Renal pelvis (tissue), 4 donors: ENCODE data around the gene ITPR2. TPM values are rescaled to one million over a fixed set of nuclear protein-coding genes. Genes with fewer than 3 reads are reported as not detected.

Experiments
- DNase-seq: peaks from one replicate; pipeline ENCODE4 v3.0.0-alpha.2; 2013
- polyA plus RNA-seq, 3 donors: library from polyadenylated mRNA; unstranded; fragments of 120-200 nt; gene quantifications; one replicate each; pipeline ENCODE4 v1.2.1, GENCODE V29; 2013; ENCODE audit not compliant: insufficient read length in 3 of 3

The ITPR2 gene
- polyA plus RNA-seq, 3 donors, result 13.7 to 18.0 (median 14.3) TPM

DNA sequence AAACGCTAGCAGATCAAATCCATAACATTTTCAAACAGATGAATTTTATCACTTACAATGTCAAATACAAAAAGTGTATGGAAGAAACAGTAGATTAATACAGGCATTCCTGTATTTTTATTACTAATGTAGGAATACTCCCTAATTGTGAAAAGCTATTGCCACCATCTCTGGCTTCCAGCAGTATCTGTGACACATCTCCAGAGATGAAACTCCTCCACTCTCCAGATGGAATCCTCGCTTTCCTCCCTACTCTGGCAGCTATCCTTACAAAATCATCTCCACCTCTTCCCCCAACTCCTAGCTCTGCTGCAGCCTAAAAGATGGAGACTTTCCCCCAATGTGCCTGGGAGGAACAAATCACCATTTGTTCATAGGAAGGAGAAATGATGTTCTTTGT is 426.2 kb downstream of the ITPR2 start:
- no peak for DNase-seq

DNA sequence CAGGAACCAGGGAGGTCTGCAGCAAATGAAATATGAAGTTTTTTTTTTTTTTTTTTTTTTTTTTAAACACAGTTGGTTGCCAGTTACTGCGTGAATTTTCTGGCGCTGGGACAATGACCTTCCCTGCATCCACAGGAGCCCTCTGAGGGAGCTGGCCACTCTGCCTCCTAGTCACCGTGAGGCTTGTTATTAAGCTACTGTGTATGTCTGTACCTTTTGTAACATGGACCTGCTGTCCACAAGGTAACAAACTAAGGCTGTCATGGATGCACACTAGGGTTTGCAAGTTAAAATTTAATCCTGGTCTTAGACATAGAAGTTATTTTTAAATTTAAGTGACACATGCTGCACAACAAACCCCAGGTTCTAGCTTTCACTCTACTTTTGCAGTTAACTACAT is 426.6 kb downstream of the ITPR2 start:
- DNase-seq, result no peak

DNA sequence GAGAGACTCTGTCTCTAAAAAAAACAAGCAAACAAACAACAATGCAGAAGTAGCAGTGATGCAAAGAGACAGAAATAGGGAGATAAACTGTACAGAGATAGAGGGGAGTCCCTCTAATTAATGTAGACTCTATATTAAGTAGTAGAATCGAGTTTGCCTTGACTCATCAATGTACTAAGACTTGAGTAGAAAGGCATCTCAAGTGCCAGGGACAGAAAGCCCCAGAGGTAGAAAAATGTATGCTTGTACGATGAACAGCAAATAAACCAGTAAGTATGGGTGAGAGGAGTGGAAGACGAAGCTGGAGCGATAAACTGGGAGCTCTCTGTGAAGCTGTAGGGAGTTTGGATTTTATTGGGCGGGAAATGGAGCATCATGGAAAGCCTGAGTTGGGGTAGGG is 429.4 kb downstream of the ITPR2 start:
- no peak for DNase-seq

DNA sequence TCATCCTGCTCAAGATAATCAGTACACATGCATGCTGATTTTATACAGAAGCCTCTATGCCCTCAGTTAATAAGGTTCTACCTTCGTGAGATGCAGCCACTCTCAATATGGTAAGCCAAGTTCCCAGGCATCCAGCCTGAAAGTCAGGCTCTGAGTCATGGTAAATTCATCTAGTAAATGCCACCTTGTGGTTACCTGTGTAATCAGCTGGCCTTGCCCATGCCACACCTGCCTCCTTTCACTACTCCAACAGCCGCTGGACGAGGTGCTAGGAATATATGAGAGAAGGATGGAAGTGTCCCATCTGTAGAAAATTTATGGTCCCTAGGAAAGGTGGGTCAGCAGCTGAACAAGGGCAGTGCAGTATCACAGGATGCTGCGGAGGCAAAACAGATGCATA is 430.3 kb downstream of the ITPR2 start:
- DNase-seq, result no peak

DNA sequence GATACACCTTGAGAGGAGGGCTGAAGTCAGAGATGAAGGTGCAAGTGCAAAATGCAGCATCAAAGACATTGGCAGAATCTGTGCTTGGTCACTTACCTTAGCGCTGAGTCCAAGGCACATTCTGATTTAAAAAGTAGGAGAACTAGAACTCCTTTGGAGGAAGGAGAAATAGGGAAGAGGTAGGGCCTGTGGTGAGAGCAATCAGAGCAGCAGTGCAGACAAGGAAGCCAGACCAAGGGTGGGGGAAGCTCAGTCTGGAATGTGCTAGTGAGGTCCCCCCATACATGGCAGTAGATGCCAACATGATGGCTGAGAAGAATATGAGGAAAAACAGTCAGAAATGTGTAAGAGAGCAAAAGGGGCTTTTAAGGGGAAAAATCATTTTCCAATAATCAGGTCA is 431.1 kb downstream of the ITPR2 start:
- DNase-seq, result no peak

DNA sequence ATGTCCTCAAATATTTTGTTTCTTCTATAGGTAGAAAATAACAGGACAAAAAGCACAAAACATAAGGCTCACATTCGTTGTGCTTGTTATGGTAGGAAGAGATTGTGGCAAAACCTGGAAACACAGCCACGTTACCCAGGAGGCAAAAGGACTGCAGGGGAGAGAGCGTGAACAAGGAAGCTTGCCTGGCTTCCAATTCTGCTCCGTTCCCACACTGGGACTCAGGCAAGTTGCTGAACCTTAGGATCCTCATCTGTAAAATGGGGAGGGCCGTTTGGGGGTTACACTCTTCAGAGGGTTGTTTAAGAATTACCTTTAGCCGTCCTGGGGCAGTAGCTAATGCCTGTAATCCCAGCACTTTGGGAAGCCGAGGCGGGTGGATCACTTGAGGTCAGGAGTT is 432.4 kb downstream of the ITPR2 start:
- no peak for DNase-seq

DNA sequence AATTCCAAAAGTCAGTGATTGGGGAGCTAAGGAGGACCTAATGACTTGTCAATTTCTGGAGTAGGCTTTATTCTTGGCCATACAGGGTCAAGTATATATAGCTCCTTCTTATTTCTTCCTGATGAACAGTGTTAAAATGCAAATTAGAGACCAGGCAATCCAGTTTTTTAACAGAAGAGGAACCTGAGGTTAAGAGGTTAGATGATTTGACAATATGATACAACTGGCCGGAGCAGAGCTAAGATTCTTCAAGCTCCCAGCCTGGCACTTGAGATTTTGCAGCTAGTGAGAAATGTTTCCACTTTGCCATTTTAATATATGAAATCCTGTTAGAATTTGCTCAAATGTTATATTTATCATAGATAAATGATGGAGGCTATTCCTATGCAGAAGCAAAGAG is 433.6 kb downstream of the ITPR2 start:
- DNase-seq, result no peak

DNA sequence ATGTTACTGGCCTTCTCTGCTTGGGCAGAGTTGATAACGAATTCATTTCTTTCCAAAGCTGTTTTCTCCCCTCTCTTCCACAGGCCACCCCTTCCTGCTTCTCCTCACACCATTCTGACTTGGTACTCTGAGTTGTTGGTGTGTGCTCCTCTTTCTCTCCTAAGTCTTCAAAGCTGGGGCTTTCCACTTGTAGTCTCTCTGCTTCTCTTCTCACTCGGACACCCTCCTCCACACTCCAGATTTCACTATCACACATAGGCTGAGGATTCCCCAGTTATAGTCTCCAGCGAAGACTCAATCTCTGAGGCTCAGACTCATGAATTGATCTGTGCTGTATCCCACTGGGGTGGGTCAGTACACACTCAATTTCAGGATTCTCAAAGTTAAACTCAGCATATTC is 436.6 kb downstream of the ITPR2 start:
- DNase-seq, result no peak

DNA sequence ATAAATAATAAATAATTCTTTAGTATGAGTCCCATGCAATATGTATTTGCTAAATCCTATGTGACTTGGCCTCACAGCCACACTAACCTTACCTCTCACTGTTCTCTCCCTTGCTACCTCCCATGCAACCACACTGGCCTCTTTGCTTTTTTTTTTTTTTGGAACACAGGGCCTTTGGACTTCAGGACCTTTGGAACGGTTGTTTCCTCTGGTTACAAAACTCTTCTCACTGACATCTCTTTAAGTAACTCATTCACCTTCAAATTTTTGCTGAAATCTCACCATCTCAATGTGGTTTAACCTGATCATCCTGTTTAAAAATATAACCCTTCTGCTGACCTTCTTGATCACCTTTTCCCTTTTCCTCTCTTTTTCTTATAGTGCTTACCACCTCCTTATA is 443.7 kb downstream of the ITPR2 start:
- no peak for DNase-seq

DNA sequence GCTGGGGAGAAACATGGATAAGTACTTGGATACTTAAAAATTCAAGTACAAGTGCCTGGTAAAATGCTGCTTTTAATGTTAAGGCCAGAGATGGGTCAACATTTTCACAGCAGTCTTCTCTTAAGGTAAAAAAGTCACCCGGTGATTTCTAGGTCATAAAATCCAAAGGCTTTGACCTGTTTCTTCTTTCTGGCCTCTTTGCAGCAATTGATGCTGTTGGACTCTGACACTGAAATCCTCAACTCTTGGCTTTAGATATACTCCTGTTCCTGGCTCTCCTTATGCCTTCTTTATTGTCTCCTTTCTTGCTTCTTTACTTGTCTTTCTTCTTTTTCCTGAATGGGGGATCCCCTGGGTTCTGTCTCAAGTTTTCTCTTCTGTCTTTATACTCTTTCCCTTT is 448.5 kb downstream of the ITPR2 start:
- DNase-seq, result no peak

DNA sequence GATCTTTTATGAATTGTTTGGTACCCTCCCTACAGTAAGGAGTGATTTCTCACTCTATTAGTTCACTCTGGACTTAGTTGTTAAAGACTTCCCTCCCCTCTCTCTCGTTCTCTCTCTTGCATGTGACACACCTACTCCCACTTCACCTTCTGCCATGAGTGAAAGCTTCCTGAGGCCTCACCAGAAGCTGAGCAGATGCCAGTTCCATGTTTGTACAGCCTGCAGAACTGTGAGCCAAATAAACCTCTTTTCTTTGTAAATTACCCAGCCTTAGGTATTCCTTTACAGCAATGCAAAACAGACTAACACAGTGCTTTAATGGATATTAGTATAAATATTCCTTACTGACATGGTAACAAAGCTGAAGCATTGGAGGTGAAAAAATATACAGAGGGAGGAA is 450.0 kb downstream of the ITPR2 start:
- no peak for DNase-seq

DNA sequence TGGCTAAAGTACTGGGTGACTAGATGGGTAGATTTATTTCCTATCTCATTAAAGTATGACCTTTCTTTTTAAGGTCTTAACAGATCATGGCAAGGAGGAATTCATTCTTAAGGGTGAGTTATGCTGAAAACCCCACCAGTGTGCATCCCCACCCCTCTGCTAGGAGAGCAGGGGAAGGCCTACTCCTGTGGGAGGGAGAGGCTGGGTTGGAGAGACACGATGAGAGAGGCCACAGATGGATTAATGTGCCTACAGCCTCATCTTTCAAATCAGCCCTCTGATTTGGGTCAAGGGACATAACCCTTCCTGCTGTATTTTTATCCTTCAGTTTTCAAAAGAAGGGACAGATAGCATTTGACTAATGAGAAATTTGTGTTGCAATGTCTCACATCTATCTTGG is 452.1 kb downstream of the ITPR2 start:
- DNase-seq, result no peak

DNA sequence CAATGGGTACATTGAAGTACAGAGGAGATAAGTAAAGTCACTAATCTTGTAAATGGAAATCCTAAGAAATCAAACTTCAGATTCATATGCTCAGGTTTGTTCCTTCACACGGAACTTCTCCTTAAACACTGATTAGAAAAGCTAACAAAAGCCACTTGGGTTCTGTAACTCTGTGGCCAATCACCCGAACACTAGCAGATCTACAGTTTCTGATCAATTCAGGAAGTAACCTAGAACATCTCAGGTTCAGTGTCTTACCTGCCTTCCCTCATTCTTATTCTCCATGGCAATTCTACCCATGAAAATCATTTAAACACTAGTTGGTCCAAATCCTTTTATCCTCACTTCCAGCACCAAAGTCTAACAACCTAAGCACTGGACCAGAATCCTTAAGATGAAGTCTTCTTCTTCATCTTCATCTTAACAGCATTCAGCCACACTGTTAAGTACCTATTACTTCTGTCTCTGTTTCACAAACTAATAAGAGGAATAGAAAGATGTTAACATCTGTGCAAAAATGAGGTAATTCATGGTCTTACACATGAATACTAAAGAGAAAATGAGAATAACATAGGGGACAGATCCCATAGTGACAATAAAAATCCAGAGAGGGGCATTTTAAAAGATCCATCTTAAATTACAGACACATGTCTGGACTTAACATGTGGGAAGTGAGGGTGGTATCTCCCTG is 453.1 kb downstream of the ITPR2 start:
- DNase-seq, result no peak

DNA sequence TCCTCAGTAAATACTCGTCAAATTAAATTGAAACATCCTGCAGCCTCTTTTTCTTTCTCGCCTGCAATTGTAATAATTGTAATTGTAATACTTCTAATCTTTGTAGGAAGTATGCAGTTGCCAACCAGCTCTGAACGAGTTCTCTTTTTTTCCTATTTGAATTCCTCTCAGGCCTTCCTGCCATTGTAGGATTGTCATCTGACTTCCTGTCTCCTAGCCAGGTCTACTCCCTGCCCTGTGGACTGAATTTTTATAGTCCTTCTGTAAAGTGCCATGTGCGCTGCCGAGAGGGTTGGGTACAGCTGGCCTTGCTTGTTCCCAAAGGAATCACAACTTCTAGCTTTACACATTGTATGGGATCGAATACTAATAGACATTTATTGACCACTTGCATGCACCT is 454.3 kb downstream of the ITPR2 start:
- no peak for DNase-seq

DNA sequence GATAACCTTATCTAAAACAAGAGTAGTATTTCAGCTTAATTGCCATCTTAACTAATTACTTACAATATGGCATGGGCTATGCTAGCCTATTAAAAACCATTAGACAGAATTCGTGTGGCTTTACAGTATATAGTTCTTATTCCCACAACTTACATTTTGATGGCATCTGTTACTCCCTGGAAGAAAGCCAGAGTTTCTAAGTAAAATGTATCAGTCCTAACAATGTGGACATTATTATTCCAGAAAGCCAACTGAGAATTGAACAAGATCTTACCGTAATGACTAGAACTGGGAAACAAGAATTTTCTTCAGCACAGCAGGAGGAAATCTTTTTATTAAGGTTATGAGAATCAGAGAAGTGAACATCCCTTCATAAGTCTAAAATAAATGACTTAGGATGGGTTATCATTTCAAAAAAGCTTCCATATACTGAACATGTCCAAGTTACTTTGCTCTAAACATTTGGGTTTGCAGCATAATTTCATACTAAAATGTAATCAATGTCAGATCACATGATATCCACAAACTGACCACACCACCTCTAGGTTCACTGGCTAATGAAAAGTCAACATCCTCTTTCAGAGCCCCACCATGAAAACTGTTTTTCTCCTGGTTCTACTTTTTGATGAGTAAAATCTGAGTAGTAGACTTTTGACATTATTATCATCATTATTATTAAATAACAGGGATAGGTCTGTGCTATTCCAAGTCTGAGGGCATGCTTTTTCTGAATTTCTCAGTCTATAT is 457.9 kb downstream of the ITPR2 start:
- DNase-seq, result no peak

DNA sequence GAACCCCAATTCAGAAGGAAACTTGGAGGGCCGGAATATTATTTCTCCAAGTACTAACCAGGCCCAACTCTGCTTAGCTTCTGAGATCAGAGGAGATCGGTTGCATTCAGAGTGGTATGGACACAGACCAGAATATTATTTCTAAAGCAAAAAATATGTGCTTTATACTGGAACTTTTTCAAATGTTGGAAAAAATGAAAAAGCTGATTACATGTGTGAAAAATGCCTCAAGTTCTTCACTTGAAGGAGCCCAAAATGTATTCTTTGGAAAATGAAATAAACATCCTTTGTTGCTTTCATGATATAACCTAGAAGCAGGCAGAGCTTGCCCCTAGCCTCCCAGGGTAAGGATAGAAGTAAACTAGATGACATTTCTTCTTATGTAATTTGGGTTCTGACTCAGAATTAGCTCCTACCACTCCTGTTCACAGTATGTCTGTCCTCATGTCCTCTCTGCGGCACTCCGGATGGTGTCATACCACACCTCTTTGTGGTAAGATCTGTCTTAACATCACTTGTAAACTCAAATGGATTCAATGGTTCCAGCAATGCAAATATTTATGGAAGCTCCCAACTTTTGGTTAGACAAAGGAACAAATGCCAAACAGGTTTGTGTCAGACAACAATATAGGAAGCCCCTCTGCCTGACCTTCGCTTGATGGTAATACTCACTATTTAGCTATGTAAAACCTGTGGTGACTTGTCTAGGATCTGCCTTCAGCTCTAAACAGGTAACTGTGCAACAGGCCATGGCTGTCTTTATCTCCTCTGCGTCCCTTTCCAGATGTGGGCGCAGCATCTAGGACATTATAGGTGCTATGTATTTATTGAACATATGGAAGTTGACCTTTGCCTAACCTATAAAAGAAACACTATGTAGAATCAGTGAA is 459.1 kb downstream of the ITPR2 start:
- no peak for DNase-seq

DNA sequence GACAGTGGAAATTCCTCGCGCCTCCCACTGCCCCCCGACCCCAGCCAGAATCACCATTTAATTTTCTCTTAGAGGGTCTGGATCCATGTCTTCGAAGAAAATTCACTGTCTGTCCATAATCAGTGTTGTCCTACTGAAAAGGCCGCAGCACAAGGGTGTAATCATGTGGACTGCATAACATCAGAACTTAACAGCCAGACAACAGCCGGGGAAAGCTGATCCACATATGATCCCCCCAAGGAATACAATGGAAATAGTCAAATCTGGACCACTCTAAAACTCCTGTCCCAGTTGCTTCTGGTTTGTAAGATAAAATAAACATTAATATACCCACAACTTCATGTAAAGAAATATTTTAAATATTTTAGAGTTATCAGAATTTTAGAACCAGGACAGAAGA is 460.1 kb downstream of the ITPR2 start:
- no peak for DNase-seq

DNA sequence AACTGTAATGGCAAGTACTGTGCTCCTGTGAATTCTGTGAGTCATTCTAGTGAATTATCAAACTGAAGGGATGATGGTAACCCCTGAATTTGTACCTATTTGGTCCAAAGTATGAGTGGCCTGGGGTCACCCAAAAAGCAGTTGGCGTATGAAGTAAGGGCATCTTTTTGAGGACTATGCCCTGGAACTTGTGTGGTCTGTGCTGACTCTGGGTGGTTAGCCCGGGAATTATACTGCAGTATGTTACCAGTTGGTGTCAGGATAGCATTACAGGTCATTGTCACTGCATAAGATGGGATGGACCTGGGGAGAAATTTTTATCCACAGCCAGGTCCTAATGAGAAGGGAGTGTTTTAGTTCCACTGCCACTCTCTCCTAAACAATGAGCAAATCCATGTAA is 462.9 kb downstream of the ITPR2 start:
- no peak for DNase-seq

DNA sequence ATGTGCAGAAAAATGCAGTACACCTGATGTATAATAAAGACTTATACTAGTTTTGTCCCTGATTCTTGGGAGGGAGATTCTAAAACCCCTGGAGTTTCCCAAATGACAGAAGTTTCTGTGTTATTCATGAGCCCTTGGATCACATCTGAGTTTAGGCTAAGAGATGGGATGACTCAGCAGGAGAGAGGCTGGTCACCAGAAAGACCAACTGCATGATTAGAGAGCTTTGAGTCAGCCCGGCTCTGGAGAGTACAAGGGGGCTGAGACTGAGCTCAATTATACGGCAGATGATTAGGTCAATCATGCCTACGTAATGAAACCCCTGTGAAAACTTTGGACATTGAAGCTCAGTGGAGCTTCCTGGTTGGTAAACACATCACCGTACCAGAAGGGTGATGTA is 463.4 kb downstream of the ITPR2 start:
- DNase-seq, result no peak

DNA sequence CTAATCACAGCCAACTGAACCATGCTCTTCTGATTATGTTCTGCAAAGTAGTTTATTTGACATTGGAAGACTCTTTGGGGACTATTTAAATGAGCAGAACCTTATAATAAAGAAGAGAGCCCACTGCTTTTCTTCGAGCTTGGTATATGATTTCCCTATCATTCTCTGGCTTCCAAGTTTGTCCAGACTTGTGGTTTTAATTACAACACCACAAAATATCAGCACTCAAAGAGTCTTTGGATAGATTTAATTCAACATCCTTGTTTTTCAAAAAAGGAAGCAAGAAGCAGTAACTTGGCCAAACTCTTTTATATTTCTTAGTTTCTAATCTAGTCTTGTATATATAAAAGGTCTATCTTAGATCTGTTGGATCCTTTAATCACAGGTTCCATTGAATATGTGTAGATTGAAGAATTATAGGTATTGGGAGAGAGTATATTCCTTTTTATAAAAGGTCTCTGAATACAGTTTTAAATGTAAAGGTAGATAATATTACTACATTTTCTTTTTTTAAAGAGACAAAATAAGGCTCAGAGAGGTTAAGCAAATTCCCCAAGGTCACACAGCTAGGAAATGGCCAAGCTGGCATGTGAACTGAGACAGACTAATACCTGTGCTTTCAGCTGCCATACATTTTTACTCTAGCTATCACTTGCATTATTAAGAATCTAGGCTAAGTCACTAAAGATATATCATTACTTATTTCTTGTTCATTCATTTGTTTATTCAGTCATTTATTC is 464.8 kb downstream of the ITPR2 start:
- no peak for DNase-seq

DNA sequence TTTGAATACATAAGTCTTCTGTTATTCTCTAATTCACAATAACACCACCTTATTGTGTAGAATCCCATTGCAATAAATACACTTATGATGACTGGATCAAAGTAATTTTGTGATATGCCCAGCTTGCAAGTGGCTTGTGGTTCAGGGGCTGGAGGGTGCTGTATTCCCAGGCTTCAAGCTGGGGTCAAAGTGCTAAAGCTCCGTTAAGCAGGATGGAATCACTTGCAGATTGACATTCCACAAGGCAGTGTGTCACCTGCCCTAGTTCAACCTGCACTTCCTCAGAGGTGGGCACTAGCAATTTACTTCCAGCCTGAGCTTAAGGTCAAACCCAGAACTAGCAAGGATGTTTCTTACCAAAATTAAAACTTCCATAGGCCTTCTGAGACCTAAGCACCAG is 471.0 kb downstream of the ITPR2 start:
- DNase-seq, result no peak

DNA sequence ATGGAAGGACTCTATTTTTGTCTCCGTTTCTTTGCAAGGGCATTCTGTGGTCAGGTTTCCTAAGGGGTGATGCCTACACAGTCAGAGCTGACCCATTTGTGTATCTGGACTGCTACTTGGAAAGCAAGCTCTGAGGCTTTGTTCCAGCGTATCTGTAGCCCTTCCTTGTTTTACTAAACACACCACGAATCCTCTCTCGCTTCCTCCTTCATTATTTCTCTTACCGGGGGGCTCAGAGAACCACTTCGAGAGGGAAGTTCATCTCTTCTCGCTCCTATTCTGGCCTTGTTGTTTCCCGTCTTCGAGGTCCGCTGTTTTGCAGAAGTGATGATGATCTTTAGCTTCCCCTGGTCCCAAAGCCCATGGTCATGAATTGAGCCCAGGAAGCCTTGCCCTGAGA is 472.9 kb downstream of the ITPR2 start:
- DNase-seq, result no peak
